Measurements from ENCODE around the gene SSB.
"Not testable (repeated sequence)": the region's sequence is repeated elsewhere in the genome, so short reads cannot be mapped to it uniquely, and the experiment has no call there.

Gene SSB

DNA sequence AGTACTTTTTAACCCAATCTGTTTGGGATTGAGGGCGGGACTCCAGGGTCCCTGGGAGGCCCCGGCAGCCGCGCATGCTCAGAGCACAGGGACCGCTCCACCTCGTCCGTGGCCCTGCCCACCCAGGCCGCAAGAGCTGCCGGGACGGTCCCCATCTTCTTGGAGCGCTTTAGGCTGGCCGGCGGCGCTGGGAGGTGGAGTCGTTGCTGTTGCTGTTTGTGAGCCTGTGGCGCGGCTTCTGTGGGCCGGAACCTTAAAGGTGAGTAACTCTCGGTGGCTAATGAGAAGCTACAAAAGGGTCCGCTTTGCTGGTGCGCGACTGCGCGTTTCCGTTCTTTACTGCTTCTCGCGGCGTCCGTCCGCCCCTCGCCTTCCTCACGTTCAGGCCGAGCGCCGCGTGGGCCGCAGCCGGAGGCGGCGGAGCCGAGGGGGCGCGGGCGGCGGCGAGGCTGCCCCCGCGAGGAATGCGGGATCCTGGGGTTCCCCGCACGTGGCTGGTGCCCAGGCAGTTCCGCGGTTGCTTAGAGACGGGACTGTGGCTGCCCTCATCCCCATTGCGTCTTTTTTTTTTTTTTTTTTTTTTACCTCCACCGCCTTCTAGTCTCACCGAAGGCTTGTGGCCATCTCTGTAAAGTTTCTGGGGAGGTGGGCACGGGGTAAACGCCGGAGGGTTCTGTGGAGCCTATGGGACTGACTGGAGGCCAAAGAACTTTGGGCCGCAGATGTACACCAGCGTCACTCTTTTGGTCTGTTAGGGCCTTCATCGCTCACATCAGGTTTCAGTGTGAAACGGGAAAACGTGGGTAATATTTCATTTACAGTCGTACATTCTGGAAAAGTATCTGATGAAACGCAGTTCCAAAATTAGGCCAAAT, at the start of gene SSB:
SSB (plus strand) TSS at position 154 of the 875 bp plus-strand sequence. CDS start 2,090 bp downstream, outside the sequence.
- Histone ChIP-seq H3K27ac (ENCODE audit: low read length) (peak within 1 kb of the TSS; percentile 86), H3K9me3 (ENCODE audit: control insufficient read depth, low read depth, low read length) (no peaks in the 10 kb centered on the region), H3K9ac (ENCODE audit: low read length) (peak within 1 kb of the TSS; percentile 95), H3K4me3 (ENCODE audit: low read length) (peak within 1 kb of the TSS; percentile 98), H3K4me1 (ENCODE audit: control insufficient read depth, low read depth, low read length) (peaks cover 9% of the 10 kb centered on the region), H3K27me3 (ENCODE audit: control insufficient read depth, insufficient read depth, low read length) (no peaks in the 10 kb centered on the region), H3K36me3 (ENCODE audit: control insufficient read depth, low read depth, low read length) (peaks cover 20% of the 10 kb centered on the region)

DNA sequence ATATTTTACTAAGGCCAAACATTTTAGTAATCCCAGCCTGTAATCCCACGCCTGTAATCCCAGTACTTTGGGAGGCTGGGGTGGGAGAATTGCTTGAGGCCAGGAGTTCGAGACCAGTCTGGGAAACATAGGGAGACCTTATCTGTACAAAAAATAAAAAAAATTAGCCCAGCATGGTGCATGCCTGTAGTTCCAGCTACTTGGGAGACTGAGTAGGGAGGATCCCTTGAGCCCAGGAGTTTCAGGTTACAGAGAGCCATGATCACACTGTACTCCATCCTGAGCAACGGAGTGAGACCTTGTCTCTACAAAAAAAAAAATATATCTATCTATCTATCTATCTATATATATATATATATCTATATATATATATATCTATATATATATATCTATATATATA, 45.9 kb upstream of the SSB start:
- Histone ChIP-seq H3K27me3 (ENCODE audit: control insufficient read depth, insufficient read depth, low read length) (no peaks in the 10 kb centered on the region), H3K36me3 (ENCODE audit: control insufficient read depth, low read depth, low read length) (peaks cover 29% of the 10 kb centered on the region), H3K4me1 (ENCODE audit: control insufficient read depth, low read depth, low read length) (no peaks in the 10 kb centered on the region), H3K4me3 (ENCODE audit: low read length) (no peak overlapping the region), H3K27ac (ENCODE audit: low read length) (no peak overlapping the region), H3K9ac (ENCODE audit: low read length) (no peak overlapping the region), H3K9me3 (ENCODE audit: control insufficient read depth, low read depth, low read length) (no peaks in the 10 kb centered on the region)

DNA sequence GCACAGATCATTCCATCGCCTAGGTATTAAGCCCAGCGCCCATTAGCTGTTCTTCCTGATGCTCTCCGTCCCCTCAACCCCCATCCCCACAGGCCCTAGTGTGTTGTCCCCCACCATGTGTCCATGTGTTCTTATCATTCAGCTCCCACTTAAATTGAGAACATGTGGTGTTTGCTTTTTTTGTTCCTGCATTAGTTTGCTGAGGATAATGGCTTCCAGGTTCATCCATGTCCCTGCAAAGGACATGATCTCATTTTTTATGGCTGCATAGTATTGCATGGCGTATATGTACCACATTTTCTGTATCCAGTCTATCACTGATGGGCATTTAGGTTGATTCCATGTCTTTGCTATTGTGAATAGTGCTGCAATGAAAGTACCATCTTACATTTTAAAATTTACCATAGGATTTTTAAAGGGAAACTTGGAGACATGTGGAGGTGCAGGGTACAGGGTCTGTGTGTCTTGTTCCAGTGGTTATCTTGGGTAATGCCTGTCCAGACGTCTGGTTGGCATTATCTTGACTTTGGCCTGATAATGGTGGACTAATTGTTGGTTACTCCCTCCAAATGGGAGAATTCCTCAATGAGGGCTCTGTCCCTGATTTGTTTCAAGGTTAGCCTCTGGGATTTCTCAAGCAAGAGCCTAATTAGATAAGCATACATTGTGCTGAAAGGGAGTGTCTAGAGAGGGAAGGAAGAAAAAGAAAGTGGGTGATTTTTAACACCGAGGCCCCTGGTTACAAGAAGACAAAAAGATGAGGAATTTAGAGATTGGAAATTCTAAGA, 43.4 kb upstream of the SSB start:
- Histone ChIP-seq H3K4me3 (ENCODE audit: low read length) (no peak overlapping the region), H3K27ac (ENCODE audit: low read length) (no peak overlapping the region), H3K9me3 (ENCODE audit: control insufficient read depth, low read depth, low read length) (no peaks in the 10 kb centered on the region), H3K4me1 (ENCODE audit: control insufficient read depth, low read depth, low read length) (no peaks in the 10 kb centered on the region), H3K9ac (ENCODE audit: low read length) (no peak overlapping the region), H3K36me3 (ENCODE audit: control insufficient read depth, low read depth, low read length) (peaks cover 16% of the 10 kb centered on the region), H3K27me3 (ENCODE audit: control insufficient read depth, insufficient read depth, low read length) (no peaks in the 10 kb centered on the region)

DNA sequence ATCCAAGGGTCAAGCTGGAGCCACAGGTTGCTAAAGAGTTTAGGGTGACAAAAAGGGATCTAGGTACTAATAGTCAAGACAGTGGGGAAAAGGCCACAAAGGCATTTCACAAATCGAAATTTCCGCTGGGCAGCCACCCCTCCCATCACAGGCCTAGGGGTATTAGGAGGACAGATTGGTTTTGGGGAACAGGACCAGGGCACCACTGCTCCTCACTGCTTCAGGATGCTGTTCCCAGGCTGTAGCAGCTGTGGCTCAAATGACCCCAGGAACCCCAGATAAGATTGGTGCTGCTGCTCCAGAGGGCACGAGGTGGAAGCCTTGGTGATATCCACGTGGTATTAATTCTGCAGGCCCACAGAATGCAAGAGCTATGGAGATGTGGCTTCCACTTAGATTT, 42.3 kb upstream of the SSB start:
- Histone ChIP-seq H3K9me3 (ENCODE audit: control insufficient read depth, low read depth, low read length) (no peaks in the 10 kb centered on the region), H3K4me3 (ENCODE audit: low read length) (no peak overlapping the region), H3K27ac (ENCODE audit: low read length) (no peak overlapping the region), H3K27me3 (ENCODE audit: control insufficient read depth, insufficient read depth, low read length) (no peaks in the 10 kb centered on the region), H3K4me1 (ENCODE audit: control insufficient read depth, low read depth, low read length) (no peaks in the 10 kb centered on the region), H3K9ac (ENCODE audit: low read length) (no peak overlapping the region), H3K36me3 (ENCODE audit: control insufficient read depth, low read depth, low read length) (peaks cover 7% of the 10 kb centered on the region)

DNA sequence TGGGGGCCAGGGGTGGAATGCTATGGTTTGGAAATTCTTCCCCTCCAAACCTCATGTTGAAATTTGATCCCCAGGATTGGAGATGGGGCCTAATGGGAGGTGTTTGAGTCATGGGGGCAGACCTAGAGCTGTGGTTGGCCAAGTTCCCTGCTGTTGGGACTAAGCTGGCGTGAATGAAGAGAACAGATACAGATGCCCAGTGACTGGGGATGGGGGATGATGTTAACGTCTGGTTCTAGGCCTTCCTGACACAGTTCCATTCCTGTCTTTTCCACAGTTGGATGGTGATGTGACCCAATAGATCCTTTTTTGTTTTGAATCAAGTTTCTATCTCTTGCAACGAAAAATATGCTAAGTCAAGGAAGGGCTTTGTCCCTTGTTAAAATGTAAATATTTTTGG, 41.3 kb upstream of the SSB start:
- Histone ChIP-seq H3K27ac (ENCODE audit: low read length) (no peak overlapping the region), H3K4me1 (ENCODE audit: control insufficient read depth, low read depth, low read length) (no peaks in the 10 kb centered on the region), H3K9me3 (ENCODE audit: control insufficient read depth, low read depth, low read length) (no peaks in the 10 kb centered on the region), H3K36me3 (ENCODE audit: control insufficient read depth, low read depth, low read length) (no peaks in the 10 kb centered on the region), H3K27me3 (ENCODE audit: control insufficient read depth, insufficient read depth, low read length) (no peaks in the 10 kb centered on the region), H3K9ac (ENCODE audit: low read length) (no peak overlapping the region), H3K4me3 (ENCODE audit: low read length) (no peak overlapping the region)

DNA sequence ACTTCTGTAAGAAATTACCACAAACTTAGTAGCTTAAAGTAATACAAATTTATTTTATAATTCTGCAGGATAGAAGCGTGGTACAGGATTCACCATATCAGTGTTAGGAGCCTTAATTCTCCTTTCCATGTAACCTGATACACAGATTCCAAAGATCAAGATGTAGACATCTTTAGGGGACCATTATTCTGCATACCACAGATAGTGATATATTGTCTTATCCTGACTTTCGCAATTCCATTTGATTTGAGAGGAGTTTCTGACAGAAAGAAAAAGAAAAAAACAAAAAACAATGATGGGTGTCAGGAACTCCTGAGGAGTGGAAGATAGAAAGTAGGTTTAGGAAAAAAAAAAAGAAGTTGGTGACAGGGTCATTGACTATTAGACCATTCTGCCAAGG, 40.9 kb upstream of the SSB start:
- H3K36me3 ChIP-seq (ENCODE audit: control insufficient read depth, low read depth, low read length), result no peaks in the 10 kb centered on the region
- no peaks in the 10 kb centered on the region for H3K27me3 ChIP-seq (ENCODE audit: control insufficient read depth, insufficient read depth, low read length)
- H3K27ac ChIP-seq (ENCODE audit: low read length), result no peak overlapping the region
- no peak overlapping the region for H3K4me3 ChIP-seq (ENCODE audit: low read length)
- H3K9ac ChIP-seq (ENCODE audit: low read length), result no peak overlapping the region
- no peaks in the 10 kb centered on the region for H3K9me3 ChIP-seq (ENCODE audit: control insufficient read depth, low read depth, low read length)
- H3K4me1 ChIP-seq (ENCODE audit: control insufficient read depth, low read depth, low read length), result no peaks in the 10 kb centered on the region

DNA sequence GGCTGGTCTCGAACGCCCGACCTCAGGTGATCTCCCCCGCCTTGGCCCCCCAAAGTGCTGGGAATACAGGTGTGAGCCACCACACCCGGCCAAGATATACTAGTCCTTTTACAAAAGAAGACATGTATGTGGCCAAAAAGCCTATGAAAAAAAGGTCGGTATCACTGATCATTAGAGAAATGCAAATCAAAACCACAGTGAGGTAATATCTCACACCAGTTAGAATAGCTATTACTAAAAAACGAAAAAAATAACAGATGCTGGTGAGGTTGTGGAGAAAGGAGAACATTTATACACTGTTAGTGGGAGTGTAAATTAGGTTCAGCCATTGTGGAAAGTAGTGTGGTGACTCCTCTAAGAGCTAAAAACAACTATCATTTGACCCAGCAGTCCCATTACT, 38.7 kb upstream of the SSB start:
- Histone ChIP-seq H3K27ac (ENCODE audit: low read length) (no peak overlapping the region), H3K36me3 (ENCODE audit: control insufficient read depth, low read depth, low read length) (no peaks in the 10 kb centered on the region), H3K9ac (ENCODE audit: low read length) (no peak overlapping the region), H3K27me3 (ENCODE audit: control insufficient read depth, insufficient read depth, low read length) (no peaks in the 10 kb centered on the region), H3K4me1 (ENCODE audit: control insufficient read depth, low read depth, low read length) (no peaks in the 10 kb centered on the region), H3K9me3 (ENCODE audit: control insufficient read depth, low read depth, low read length) (no peaks in the 10 kb centered on the region), H3K4me3 (ENCODE audit: low read length) (no peak overlapping the region)

DNA sequence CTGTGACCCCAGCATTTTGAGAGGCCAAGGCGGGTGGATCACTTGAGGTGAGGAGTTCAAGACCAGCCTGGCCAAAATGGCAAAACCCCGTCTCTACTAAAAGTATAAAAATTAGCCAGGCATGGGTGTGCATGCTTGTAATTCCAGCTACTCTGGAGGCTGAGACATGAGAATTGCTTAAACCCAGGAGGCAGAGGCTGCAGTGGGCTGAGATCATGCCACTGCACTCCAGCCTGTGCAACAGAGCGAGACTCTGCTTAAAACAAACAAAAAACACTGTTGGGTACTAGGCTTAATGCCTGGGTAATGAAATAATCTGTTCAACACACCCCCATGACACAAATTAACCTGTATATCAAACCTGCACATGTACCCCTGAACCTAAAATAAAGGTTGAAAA, 37.9 kb upstream of the SSB start:
- not testable (repeated sequence) for H3K9ac ChIP-seq (ENCODE audit: low read length); H3K4me1 ChIP-seq (ENCODE audit: control insufficient read depth, low read depth, low read length); H3K27ac ChIP-seq (ENCODE audit: low read length); H3K27me3 ChIP-seq (ENCODE audit: control insufficient read depth, insufficient read depth, low read length); H3K9me3 ChIP-seq (ENCODE audit: control insufficient read depth, low read depth, low read length); H3K36me3 ChIP-seq (ENCODE audit: control insufficient read depth, low read depth, low read length); H3K4me3 ChIP-seq (ENCODE audit: low read length)

DNA sequence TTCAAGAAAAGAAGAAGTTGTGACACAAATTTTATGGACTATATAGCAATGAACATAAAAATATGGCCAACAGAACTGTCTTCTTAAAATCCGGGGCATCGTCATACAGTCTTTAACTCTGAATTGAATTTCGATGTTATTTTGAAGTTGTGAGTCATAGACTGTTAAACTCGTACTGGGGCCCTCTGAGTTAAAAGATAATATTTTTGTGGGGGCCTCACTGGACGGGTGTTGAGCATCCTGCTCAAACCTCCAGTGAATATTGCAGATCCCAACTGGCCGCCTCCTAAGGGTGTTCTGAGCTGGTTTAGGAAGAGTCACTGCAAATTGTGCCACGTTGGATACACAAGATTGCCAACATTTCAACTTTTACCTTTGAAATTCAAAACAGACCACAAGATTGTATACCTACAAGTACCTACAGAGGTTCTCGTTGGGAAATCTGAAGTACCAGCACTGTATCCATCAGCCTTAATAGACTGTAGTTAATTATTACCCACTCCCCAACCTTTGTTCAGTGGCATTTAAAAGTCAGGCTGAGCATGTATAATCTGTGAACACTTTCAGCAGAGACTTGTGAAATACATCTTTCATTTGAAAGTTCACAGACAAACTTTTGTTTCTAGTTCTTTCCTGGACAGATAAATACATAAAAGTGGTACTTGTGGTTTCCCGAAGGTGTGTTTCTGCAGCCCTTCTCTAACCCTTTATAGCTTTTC, 37.3 kb upstream of the SSB start:
- Histone ChIP-seq H3K4me1 (ENCODE audit: control insufficient read depth, low read depth, low read length) (no peaks in the 10 kb centered on the region), H3K27ac (ENCODE audit: low read length) (no peak overlapping the region), H3K27me3 (ENCODE audit: control insufficient read depth, insufficient read depth, low read length) (no peaks in the 10 kb centered on the region), H3K36me3 (ENCODE audit: control insufficient read depth, low read depth, low read length) (no peaks in the 10 kb centered on the region), H3K9me3 (ENCODE audit: control insufficient read depth, low read depth, low read length) (no peaks in the 10 kb centered on the region), H3K4me3 (ENCODE audit: low read length) (no peak overlapping the region), H3K9ac (ENCODE audit: low read length) (no peak overlapping the region)

DNA sequence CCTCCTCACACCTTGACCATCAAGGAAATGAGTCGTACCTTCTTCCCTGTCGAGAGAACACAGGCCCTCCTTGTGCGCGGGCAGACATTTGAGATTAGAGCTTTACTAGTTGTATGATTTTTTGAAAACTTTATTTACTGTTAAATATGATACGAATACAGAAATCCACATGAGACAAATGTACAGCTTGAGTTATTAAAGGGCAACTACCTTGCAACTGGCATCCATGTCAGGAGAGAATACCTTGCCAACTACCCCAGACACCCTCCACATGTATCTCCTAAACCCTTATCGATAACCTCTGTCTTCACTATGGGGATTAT, 36.7 kb upstream of the SSB start:
- no peaks in the 10 kb centered on the region for H3K27me3 ChIP-seq (ENCODE audit: control insufficient read depth, insufficient read depth, low read length)
- H3K4me1 ChIP-seq (ENCODE audit: control insufficient read depth, low read depth, low read length), result no peaks in the 10 kb centered on the region
- no peak overlapping the region for H3K4me3 ChIP-seq (ENCODE audit: low read length)
- no peaks in the 10 kb centered on the region for H3K9me3 ChIP-seq (ENCODE audit: control insufficient read depth, low read depth, low read length)
- H3K9ac ChIP-seq (ENCODE audit: low read length), result no peak overlapping the region
- no peak overlapping the region for H3K27ac ChIP-seq (ENCODE audit: low read length)
- no peaks in the 10 kb centered on the region for H3K36me3 ChIP-seq (ENCODE audit: control insufficient read depth, low read depth, low read length)

DNA sequence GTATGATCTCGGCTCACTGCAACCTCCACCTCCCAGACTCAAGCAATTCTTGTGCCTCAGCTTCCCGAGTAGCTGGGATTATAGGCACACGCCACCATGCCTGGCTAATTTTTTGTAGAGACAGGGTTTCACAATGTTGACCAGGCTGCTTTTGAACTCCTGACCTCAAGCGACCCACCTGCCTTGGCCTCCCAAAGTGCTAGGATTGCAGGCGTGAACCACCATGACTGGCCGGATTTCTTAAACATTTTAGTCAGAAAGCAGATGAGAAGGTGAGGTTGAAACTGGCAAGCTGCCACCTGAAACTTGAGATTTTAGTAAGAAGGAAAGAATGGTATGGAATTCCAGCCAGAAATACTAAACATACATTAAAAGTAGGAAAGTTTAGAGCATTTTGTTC, 33.1 kb upstream of the SSB start:
- no peaks in the 10 kb centered on the region for H3K9me3 ChIP-seq (ENCODE audit: control insufficient read depth, low read depth, low read length)
- no peak overlapping the region for H3K27ac ChIP-seq (ENCODE audit: low read length)
- H3K4me1 ChIP-seq (ENCODE audit: control insufficient read depth, low read depth, low read length), result no peaks in the 10 kb centered on the region
- H3K27me3 ChIP-seq (ENCODE audit: control insufficient read depth, insufficient read depth, low read length), result no peaks in the 10 kb centered on the region
- no peak overlapping the region for H3K4me3 ChIP-seq (ENCODE audit: low read length)
- H3K36me3 ChIP-seq (ENCODE audit: control insufficient read depth, low read depth, low read length), result no peaks in the 10 kb centered on the region
- no peak overlapping the region for H3K9ac ChIP-seq (ENCODE audit: low read length)

All from iPS-18a (cell line).